Omental fat pad (tissue), 4 donors: Measurements from ENCODE around the gene TOP2B. TPM values are rescaled to one million over a fixed set of nuclear protein-coding genes. Genes with fewer than 3 reads are reported as not detected.

Experiments used
- ATAC-seq: fragments of 150-250 bp; one replicate; pipeline ENCODE4 v1.9.1; 2016; ENCODE audit warnings: mild to moderate bottlenecking, moderate library complexity; ENCODE audit not compliant: low FRiP score
- DNase-seq: peaks from one replicate; pipeline ENCODE4 v3.0.0-alpha.2; 2019; ENCODE audit warnings: low spot score
- total RNA-seq, 4 donors: library from RNA; depleted of rRNA; stranded (reverse); fragments of >200 nt; gene quantifications; one replicate each; pipeline ENCODE4 v1.1.0, GENCODE V29; 2016
- TF ChIP-seq, protein P1 (sequence below), 3 donors: fragments of 450-650 bp; IDR thresholded peaks; one replicate each; pipeline ENCODE4 v1.5.1; 2016 to 2017; ENCODE audit warnings: antibody characterized with exemption in 3 of 3, mild to moderate bottlenecking in 3 of 3, moderate library complexity in 2 of 3

TOP2B gene
- total RNA-seq, 4 donors from 2014 or later = 63.0 to 98.0 (median 64.3) TPM

- no peak for DNase-seq
- no peak for ATAC-seq
- TF ChIP-seq, protein P1, sequence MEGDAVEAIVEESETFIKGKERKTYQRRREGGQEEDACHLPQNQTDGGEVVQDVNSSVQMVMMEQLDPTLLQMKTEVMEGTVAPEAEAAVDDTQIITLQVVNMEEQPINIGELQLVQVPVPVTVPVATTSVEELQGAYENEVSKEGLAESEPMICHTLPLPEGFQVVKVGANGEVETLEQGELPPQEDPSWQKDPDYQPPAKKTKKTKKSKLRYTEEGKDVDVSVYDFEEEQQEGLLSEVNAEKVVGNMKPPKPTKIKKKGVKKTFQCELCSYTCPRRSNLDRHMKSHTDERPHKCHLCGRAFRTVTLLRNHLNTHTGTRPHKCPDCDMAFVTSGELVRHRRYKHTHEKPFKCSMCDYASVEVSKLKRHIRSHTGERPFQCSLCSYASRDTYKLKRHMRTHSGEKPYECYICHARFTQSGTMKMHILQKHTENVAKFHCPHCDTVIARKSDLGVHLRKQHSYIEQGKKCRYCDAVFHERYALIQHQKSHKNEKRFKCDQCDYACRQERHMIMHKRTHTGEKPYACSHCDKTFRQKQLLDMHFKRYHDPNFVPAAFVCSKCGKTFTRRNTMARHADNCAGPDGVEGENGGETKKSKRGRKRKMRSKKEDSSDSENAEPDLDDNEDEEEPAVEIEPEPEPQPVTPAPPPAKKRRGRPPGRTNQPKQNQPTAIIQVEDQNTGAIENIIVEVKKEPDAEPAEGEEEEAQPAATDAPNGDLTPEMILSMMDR (IDR thresholded peaks at IDR 0.05) = no peak
Observed at GRCh38 chr3:25585361-25586166, 79.1 kb downstream of the TOP2B start.

GRCh38 chr3:25584011-25584789 is 80.5 kb downstream of the TOP2B start:
- TF ChIP-seq, protein P1 (IDR thresholded peaks at IDR 0.05) = no peak
- ATAC-seq = no peak
- no peak for DNase-seq

DNA sequence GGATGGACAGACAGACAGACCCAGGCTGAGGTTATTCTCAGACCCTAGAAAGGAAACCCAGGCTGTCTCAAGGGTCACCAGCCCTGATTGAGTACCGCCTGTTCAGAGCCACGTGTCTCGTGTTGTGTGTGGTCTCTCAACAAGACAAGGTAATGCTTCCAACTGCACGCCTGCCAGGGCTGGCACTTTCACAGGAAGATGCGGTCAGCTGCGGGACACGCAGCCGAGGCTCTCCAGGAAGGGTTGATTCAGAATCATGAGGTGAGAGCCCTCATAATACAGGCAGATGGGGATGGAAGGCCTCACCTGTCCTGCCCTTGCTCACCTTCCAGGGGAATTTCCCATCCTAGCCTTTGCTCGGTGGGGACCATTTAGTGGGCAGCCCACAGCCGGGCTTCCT is 81.4 kb downstream of the TOP2B start:
- TF ChIP-seq, protein P1 (IDR thresholded peaks at IDR 0.05) = no peak
- ATAC-seq (no peak), DNase-seq (no peak)

GRCh38 chr3:25582242-25582641 is 82.5 kb downstream of the TOP2B start:
- DNase-seq = no peak
- TF ChIP-seq, protein P1 (IDR thresholded peaks at IDR 0.05) = no peak
- no peak for ATAC-seq

- ATAC-seq (no peak), DNase-seq (no peak)
- TF ChIP-seq, protein P1 (IDR thresholded peaks at IDR 0.05) = no peak
Observed at GRCh38 chr3:25581823-25582222, 82.9 kb downstream of the TOP2B start.

GRCh38 chr3:25581335-25581734 is 83.4 kb downstream of the TOP2B start:
- TF ChIP-seq, protein P1 (IDR thresholded peaks at IDR 0.05) = no peak
- ATAC-seq (no peak), DNase-seq (no peak)
